Stomach (tissue), 4 donors: ENCODE measurements around the gene KDELR3.

Experiments
- EP300 ChIP-seq: sonication (generic); formaldehyde crosslinking; IDR thresholded peaks from one replicate; pipeline ENCODE4 v1.6.1; 2017; ENCODE audit warnings: antibody characterized with exemption
- POLR2A ChIP-seq, 4 donors: fragments of 450-650 bp; IDR thresholded peaks; one replicate each; pipeline ENCODE4 v1.6.1; 2016; ENCODE audit warnings: antibody characterized with exemption in 4 of 4, control low read depth in 2 of 4, mild to moderate bottlenecking in 1 of 4, moderate library complexity in 1 of 4
- POLR2AphosphoS5 ChIP-seq, 3 donors: sonication (generic); formaldehyde crosslinking; IDR thresholded peaks; one replicate each; pipeline ENCODE4 v1.6.1; 2016; ENCODE audit warnings: antibody characterized with exemption in 3 of 3
- TF ChIP-seq, protein P1 (sequence below), 7 experiments: fragments of 450-650 bp in 4 of 7; fragments of 200-600 bp in 3 of 7; sonication (generic) in 3 of 7; IDR thresholded peaks; one replicate each; pipeline ENCODE4 v1.5.1; 2016 to 2019; ENCODE audit warnings: antibody characterized with exemption in 7 of 7, control low read depth in 2 of 7, mild to moderate bottlenecking in 1 of 7

DNA sequence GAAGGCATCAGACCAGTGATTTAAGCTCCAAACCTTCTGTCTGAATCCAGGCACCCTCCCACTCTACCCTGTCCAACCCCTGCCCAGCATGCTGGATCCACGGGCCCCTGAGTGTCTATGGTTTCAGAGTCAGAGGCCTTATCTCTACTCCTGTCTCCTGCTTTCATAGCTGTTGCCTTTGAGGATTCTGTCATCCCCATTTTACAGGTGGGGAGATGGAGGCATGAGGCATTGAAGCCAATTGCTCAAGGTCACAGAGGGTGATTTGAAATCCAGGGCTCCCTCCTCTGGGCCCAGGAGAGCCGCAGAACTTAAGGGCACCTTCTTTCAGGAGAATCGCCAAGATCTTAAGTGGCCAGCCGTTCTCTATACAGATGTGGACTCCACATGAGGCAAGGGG, 16.0 kb upstream of the KDELR3 start:
- TF ChIP-seq, protein P1, sequence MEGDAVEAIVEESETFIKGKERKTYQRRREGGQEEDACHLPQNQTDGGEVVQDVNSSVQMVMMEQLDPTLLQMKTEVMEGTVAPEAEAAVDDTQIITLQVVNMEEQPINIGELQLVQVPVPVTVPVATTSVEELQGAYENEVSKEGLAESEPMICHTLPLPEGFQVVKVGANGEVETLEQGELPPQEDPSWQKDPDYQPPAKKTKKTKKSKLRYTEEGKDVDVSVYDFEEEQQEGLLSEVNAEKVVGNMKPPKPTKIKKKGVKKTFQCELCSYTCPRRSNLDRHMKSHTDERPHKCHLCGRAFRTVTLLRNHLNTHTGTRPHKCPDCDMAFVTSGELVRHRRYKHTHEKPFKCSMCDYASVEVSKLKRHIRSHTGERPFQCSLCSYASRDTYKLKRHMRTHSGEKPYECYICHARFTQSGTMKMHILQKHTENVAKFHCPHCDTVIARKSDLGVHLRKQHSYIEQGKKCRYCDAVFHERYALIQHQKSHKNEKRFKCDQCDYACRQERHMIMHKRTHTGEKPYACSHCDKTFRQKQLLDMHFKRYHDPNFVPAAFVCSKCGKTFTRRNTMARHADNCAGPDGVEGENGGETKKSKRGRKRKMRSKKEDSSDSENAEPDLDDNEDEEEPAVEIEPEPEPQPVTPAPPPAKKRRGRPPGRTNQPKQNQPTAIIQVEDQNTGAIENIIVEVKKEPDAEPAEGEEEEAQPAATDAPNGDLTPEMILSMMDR (IDR thresholded peaks at IDR 0.05), result no peak
- TF ChIP-seq POLR2AphosphoS5 (IDR thresholded peaks at IDR 0.05) (no peak), POLR2A (IDR thresholded peaks at IDR 0.05) (no peak), EP300 (no peak)
